ENCODE measurements around the gene NAA11.

DNA sequence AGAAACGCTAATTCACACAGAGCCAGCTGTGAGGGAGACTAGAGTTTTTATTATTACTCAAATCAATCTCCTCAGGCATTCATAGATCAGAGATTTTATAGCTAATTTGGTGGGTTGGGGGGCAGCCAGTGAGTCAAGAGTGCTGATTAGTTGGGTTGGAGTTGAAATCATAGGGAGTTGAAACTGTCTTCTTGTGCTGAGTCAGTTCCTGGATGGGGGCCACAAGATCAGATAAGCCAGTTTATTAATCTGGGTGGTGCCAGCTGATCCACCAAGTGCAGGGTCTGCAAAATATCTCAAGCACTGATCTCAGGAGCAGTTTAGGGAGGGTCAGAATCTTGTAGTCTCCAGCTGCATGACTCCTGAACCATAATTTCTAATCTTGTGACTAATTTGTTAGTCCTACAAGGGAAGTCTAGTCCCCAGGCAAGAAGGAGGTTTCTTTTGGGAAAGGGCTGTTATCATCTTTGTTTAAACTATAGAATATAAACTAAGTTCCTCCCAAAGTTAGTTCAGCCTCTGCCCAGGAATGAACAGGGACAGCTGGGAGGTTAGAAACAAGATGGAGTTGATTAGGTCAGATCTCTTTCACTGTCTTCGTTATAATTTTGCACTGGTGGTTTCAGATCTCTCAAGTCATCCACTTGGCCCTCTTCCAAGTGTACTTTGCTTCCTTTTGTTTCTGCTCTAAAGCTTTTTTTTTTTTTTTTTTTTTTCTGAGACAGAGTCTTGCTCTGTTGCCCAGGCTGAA lies 5.4 kb upstream of the NAA11 start:
- no peak for TF ChIP-seq RNF2 (IDR thresholded peaks at IDR 0.05; ENCODE audit: borderline replicate concordance, low read depth)
- TF ChIP-seq RFX5 (IDR thresholded peaks at IDR 0.05) = no peak
- TF ChIP-seq, protein P1, sequence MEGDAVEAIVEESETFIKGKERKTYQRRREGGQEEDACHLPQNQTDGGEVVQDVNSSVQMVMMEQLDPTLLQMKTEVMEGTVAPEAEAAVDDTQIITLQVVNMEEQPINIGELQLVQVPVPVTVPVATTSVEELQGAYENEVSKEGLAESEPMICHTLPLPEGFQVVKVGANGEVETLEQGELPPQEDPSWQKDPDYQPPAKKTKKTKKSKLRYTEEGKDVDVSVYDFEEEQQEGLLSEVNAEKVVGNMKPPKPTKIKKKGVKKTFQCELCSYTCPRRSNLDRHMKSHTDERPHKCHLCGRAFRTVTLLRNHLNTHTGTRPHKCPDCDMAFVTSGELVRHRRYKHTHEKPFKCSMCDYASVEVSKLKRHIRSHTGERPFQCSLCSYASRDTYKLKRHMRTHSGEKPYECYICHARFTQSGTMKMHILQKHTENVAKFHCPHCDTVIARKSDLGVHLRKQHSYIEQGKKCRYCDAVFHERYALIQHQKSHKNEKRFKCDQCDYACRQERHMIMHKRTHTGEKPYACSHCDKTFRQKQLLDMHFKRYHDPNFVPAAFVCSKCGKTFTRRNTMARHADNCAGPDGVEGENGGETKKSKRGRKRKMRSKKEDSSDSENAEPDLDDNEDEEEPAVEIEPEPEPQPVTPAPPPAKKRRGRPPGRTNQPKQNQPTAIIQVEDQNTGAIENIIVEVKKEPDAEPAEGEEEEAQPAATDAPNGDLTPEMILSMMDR (IDR thresholded peaks at IDR 0.05) = no peak
- TF ChIP-seq MAFK (IDR thresholded peaks at IDR 0.05; ENCODE audit: partially characterized antibody) = no peak
